H9 (cell line): Measurements from ENCODE around the gene APC. TPM values are rescaled to one million over a fixed set of nuclear protein-coding genes. Genes with fewer than 3 reads are reported as not detected.

ENCODE experiments used
- DNase-seq: peaks from one replicate; pipeline ENCODE4 v3.0.0-alpha.2; 2017
- H2AFZ ChIP-seq: one replicate; pipeline ENCODE4 v1.6.1; 2013; ENCODE audit warnings: mild to moderate bottlenecking, low read length, control low read depth, moderate library complexity
- H2AK5ac ChIP-seq: 2 replicates; pipeline ENCODE4 v1.6.1; 2013; ENCODE audit warnings: low read length, control low read depth, mixed read lengths; ENCODE audit not compliant: insufficient read length
- H2BK120ac ChIP-seq: one replicate; pipeline ENCODE4 v1.6.1; 2013; ENCODE audit warnings: low read depth, mild to moderate bottlenecking, low read length, control low read depth, inconsistent platforms; ENCODE audit not compliant: poor library complexity, severe bottlenecking
- H2BK12ac ChIP-seq: 2 replicates; pipeline ENCODE4 v1.6.1; 2013; ENCODE audit warnings: low read length, control low read depth, mixed read lengths, low read depth; ENCODE audit not compliant: insufficient read length
- H2BK15ac ChIP-seq: 2 replicates; pipeline ENCODE4 v1.6.1; 2013; ENCODE audit warnings: low read depth, low read length, control low read depth
- H2BK20ac ChIP-seq: one replicate; pipeline ENCODE4 v1.6.1; 2013; ENCODE audit warnings: low read depth, mild to moderate bottlenecking, low read length, control low read depth, inconsistent platforms; ENCODE audit not compliant: poor library complexity, severe bottlenecking
- H2BK5ac ChIP-seq: 2 replicates; pipeline ENCODE4 v1.6.1; 2013; ENCODE audit warnings: low read length, control low read depth, mixed read lengths; ENCODE audit not compliant: insufficient read length
- H3K14ac ChIP-seq: 2 replicates; pipeline ENCODE4 v1.6.1; 2013; ENCODE audit warnings: low read length, control low read depth; ENCODE audit not compliant: insufficient read depth
- H3K18ac ChIP-seq: 2 replicates; pipeline ENCODE4 v1.6.1; 2013; ENCODE audit warnings: low read depth, mild to moderate bottlenecking, mixed read lengths, low read length, control low read depth; ENCODE audit not compliant: insufficient read length
- H3K23ac ChIP-seq: 2 replicates; pipeline ENCODE4 v1.6.1; 2013; ENCODE audit warnings: low read length, control low read depth, mixed read lengths, low read depth; ENCODE audit not compliant: insufficient read length
- H3K23me2 ChIP-seq: 2 replicates; pipeline ENCODE4 v1.6.1; 2013; ENCODE audit warnings: low read depth, mild to moderate bottlenecking, mixed read lengths, low read length, control low read depth; ENCODE audit not compliant: insufficient read length, poor library complexity, severe bottlenecking
- H3K27ac ChIP-seq: 2 replicates; pipeline ENCODE4 v1.5.1; 2013; ENCODE audit warnings: low read length, control low read depth, mixed read lengths, low read depth; ENCODE audit not compliant: insufficient read length
- H3K27me3 ChIP-seq: 2 replicates; pipeline ENCODE4 v1.6.1; 2013; ENCODE audit warnings: low read length, control low read depth, inconsistent platforms; ENCODE audit not compliant: insufficient read depth
- H3K4ac ChIP-seq: 2 replicates; pipeline ENCODE4 v1.6.1; 2013; ENCODE audit warnings: low read depth, mild to moderate bottlenecking, control low read depth, inconsistent platforms, low read length, moderate library complexity
- H3K4me1 ChIP-seq: 2 replicates; pipeline ENCODE4 v1.6.1; 2013; ENCODE audit warnings: low read length, control low read depth, inconsistent platforms; ENCODE audit not compliant: insufficient read depth
- H3K4me2 ChIP-seq: 2 replicates; pipeline ENCODE4 v1.6.1; 2013; ENCODE audit warnings: low read length, control low read depth, mixed read lengths; ENCODE audit not compliant: insufficient read length, insufficient read depth
- H3K56ac ChIP-seq: 2 replicates; pipeline ENCODE4 v1.6.1; 2013; ENCODE audit warnings: low read depth, mild to moderate bottlenecking, mixed read lengths, low read length, control low read depth; ENCODE audit not compliant: insufficient read length
- H3K79me1 ChIP-seq: 2 replicates; pipeline ENCODE4 v1.6.1; 2013; ENCODE audit warnings: low read depth, mild to moderate bottlenecking, moderate library complexity, low read length, control low read depth, inconsistent platforms; ENCODE audit not compliant: insufficient read depth, poor library complexity, severe bottlenecking
- H3K79me2 ChIP-seq: 2 replicates; pipeline ENCODE4 v1.6.1; 2013; ENCODE audit warnings: low read length, control low read depth, inconsistent platforms; ENCODE audit not compliant: insufficient read depth
- H3K9ac ChIP-seq: 2 replicates; pipeline ENCODE4 v1.6.1; 2013; ENCODE audit warnings: low read length, control low read depth, mixed read lengths; ENCODE audit not compliant: insufficient read length; ENCODE audit errors: extremely low read depth
- H3K9me3 ChIP-seq: one replicate; pipeline ENCODE4 v1.6.1; 2013; ENCODE audit warnings: low read depth, low read length, inconsistent platforms; ENCODE audit not compliant: control insufficient read depth
- H3T11ph ChIP-seq: one replicate; pipeline ENCODE4 v1.6.1; 2013; ENCODE audit warnings: mild to moderate bottlenecking, low read length, control low read depth, inconsistent platforms
- H4K20me1 ChIP-seq: one replicate; pipeline ENCODE4 v1.6.1; 2013; ENCODE audit not compliant: control insufficient read depth, insufficient read length, insufficient read depth
- H4K5ac ChIP-seq: 2 replicates; pipeline ENCODE4 v1.6.1; 2013; ENCODE audit warnings: low read depth, mild to moderate bottlenecking, mixed read lengths, low read length, control low read depth; ENCODE audit not compliant: insufficient read length
- H4K8ac ChIP-seq: replicated peaks from 2 replicates; pipeline ENCODE4 v1.6.1; 2013; ENCODE audit warnings: low read length, control low read depth, mixed read lengths, low read depth; ENCODE audit not compliant: insufficient read length
- H4K91ac ChIP-seq: 2 replicates; pipeline ENCODE4 v1.6.1; 2013; ENCODE audit warnings: low read depth, mild to moderate bottlenecking, moderate library complexity, mixed read lengths, low read length, control low read depth; ENCODE audit not compliant: insufficient read length
- H3K27ac Mint-ChIP-seq, 3 experiments: 2 replicates in 2 of 3; 3 replicates in 1 of 3; pipeline ENCODE4 v1.8.0; 2020 to 2021; ENCODE audit warnings: mixed read lengths in 3 of 3, mild to moderate bottlenecking in 1 of 3, moderate library complexity in 1 of 3
- H3K27me3 Mint-ChIP-seq: 2 replicates; pipeline ENCODE4 v1.8.0; 2021; ENCODE audit warnings: low read depth, mild to moderate bottlenecking, moderate library complexity, mixed read lengths
- H3K36me3 Mint-ChIP-seq, 3 experiments: 2 replicates in 2 of 3; 3 replicates in 1 of 3; pipeline ENCODE4 v1.8.0; 2020 to 2021; ENCODE audit warnings: low read depth in 3 of 3, mixed read lengths in 3 of 3; ENCODE audit not compliant: insufficient read depth in 1 of 3
- H3K4me1 Mint-ChIP-seq, 2 experiments: 2 replicates each; pipeline ENCODE4 v1.8.0; 2020; ENCODE audit warnings: mixed read lengths in 2 of 2
- H3K4me3 Mint-ChIP-seq, 2 experiments: 2 replicates in 1 of 2; 3 replicates in 1 of 2; pipeline ENCODE4 v1.8.0; 2020 to 2021; ENCODE audit warnings: mild to moderate bottlenecking in 2 of 2, mixed read lengths in 2 of 2, moderate library complexity in 1 of 2
- H3K9me3 Mint-ChIP-seq, 2 experiments: 2 replicates in 1 of 2; 3 replicates in 1 of 2; pipeline ENCODE4 v1.8.0; 2020; ENCODE audit warnings: mild to moderate bottlenecking in 2 of 2, mixed read lengths in 2 of 2, moderate library complexity in 1 of 2
- CTCF ChIP-seq: fragments of 200-600 bp; sonication (generic); conservative IDR thresholded peaks from 3 replicates; pipeline ENCODE4 v1.8.0; 2021; ENCODE audit warnings: antibody characterized with exemption, mild to moderate bottlenecking
- WGBS: extraction: QIAGEN DNeasy Blood & Tissue Kit; methylation state at CpG from one replicate; pipeline ENCODE4 v1.1.7; 2013; ENCODE audit warnings: missing lambda C conversion rate, low lambda C conversion rate, mixed read lengths; ENCODE audit not compliant: insufficient read length; ENCODE audit errors: extremely low coverage; 5-methylcytosine and 5-hydroxymethylcytosine counted together
- total RNA-seq: library from RNA; stranded (reverse); gene quantifications from 2 replicates; pipeline ENCODE4 v1.2.1, GENCODE V29; 2021

APC gene
- total RNA-seq, 1 experiment from 2014 or later = 29.3 TPM

DNA sequence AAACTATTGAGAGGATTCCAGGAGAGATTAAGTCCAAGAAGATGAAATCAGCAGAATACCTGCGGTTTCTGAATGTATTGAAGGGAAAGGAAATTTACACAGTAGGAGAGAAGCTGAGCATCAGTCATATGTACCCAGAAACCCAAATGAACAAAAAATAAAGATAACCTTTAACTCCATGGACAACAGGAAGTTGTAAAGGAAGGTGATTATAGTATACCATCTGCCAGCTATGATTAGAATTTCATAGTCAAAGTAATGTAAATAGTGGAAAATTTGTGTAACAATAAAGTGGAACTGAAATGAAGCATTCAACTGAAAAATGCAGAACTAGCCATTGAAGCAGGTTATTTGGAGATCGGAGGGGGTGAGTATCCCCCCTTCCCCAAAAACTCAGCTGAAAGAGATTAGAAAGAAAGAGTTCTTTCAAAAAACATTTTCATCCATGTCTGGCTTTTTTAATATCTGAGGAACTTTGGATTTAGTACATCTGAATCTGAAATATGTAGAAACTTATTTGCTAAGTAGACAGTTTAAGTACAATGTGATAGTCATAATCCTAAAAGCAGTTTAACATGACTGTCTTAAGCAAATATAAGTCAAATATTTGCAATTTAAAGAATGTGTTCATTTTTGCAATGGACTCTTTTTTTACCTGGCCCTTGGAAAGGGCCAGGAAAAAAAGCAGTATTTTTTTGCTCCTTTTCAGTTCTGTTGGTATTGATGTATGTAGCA lies 58.4 kb downstream of the APC start:
- Histone ChIP-seq H2BK12ac (no peak overlapping the region), H3K18ac (no peak overlapping the region), H2BK15ac (no peak overlapping the region), H3K23ac (no peak overlapping the region), H3K4me1 (peaks cover 15% of the 10 kb centered on the region), H2BK5ac (no peak overlapping the region), H4K8ac (no peak overlapping the region), H4K20me1 (no peaks in the 10 kb centered on the region), H3K27me3 (no peaks in the 10 kb centered on the region), H4K91ac (no peak overlapping the region), H2AK5ac (no peak overlapping the region), H3K23me2 (peaks cover 2% of the 10 kb centered on the region), H3K56ac (no peak overlapping the region), H3K79me2 (no peaks in the 10 kb centered on the region), H3K9ac (no peak overlapping the region), H3K4ac (no peak overlapping the region), H4K5ac (no peak overlapping the region), H3K14ac (no peak overlapping the region), H3K4me2 (peak overlapping the region; percentile 32), H2AFZ (no peak overlapping the region), H3K9me3 (no peaks in the 10 kb centered on the region), H2BK120ac (no peak overlapping the region), H3T11ph (no peak overlapping the region), H3K79me1 (no peaks in the 10 kb centered on the region), H3K27ac (peak overlapping the region; percentile 87), H2BK20ac (no peak overlapping the region)
- no peak for DNase-seq
- TF ChIP-seq CTCF = no peak
- Mint-ChIP-seq H3K9me3 (no peaks in the 10 kb centered on the region), H3K27me3 (no peaks in the 10 kb centered on the region), H3K4me1 (peaks cover 50 to 52% of the 10 kb centered on the region in 2 experiments), H3K27ac (peak overlapping the region; percentile 35 to 94 (median 92)), H3K4me3 (peak overlapping the region; percentile 11 to 16; a peak in 3 of 5 replicates), H3K36me3 (peaks cover 14 to 26% (median 17%) of the 10 kb centered on the region in 3 experiments; a peak in 6 of 7 replicates)
- WGBS = no CpG with 5 or more reads among the region's 2 CpGs
